ENCODE measurements around the gene TXNRD2.

DNA sequence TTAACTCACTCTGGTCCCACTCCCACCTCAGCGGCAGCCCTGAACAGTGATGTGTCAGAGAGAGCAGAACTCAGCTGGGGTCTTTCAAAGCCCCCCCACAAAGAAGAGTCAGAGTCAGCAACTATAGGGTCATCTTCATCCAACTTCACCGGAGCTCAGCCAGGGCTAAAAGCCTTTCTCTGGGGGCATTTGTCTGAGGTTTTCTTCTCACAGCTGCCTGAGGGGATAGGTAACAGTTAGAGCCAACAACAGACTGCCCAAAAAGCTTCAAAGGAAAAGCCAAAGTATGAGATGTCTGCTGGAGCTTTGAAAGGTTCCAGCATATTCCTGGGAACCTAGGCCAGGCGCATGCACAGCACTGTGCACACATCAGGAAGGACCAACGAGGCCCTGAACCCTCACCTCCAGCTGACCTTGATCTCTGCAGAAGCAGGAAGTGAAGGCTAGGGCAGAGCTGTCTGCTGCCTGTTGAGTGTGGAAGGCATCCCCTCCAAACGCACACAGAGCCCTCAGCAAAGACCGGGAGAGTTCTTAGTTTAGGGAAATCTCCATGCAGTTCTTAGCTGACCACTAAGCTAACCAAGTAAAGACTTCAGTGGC is 28.2 kb downstream of the TXNRD2 start:
- TF ChIP-seq, protein P1, sequence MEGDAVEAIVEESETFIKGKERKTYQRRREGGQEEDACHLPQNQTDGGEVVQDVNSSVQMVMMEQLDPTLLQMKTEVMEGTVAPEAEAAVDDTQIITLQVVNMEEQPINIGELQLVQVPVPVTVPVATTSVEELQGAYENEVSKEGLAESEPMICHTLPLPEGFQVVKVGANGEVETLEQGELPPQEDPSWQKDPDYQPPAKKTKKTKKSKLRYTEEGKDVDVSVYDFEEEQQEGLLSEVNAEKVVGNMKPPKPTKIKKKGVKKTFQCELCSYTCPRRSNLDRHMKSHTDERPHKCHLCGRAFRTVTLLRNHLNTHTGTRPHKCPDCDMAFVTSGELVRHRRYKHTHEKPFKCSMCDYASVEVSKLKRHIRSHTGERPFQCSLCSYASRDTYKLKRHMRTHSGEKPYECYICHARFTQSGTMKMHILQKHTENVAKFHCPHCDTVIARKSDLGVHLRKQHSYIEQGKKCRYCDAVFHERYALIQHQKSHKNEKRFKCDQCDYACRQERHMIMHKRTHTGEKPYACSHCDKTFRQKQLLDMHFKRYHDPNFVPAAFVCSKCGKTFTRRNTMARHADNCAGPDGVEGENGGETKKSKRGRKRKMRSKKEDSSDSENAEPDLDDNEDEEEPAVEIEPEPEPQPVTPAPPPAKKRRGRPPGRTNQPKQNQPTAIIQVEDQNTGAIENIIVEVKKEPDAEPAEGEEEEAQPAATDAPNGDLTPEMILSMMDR (conservative IDR thresholded peaks at IDR 0.05; ENCODE audit: low read depth in 2 of 2), result no peak
- TF ChIP-seq CREB1 (CRISPR knock-in tag; IDR thresholded peaks at IDR 0.05; ENCODE audit: low read depth), result no peak
